Choroid plexus epithelial cell (primary cell): ENCODE results near the gene LY6G6D.
A peak's percentile ranks its signal among the peaks of the same experiment; 100 is the strongest.

Experiments used
- DNase-seq: peaks from one replicate; pipeline ENCODE4 v3.0.0-alpha.2; 2010; ENCODE audit warnings: low read depth
- H3K4me3 ChIP-seq: 2 replicates; pipeline ENCODE4 v1.5.1; 2011; ENCODE audit warnings: low read depth, mild to moderate bottlenecking, control low read depth, low read length, moderate library complexity
- CTCF ChIP-seq: conservative IDR thresholded peaks from 2 replicates; pipeline ENCODE4 v1.5.1; 2011; ENCODE audit warnings: low read depth, mild to moderate bottlenecking, control low read depth, inconsistent platforms, low read length, moderate library complexity

LY6G6D gene

DNA sequence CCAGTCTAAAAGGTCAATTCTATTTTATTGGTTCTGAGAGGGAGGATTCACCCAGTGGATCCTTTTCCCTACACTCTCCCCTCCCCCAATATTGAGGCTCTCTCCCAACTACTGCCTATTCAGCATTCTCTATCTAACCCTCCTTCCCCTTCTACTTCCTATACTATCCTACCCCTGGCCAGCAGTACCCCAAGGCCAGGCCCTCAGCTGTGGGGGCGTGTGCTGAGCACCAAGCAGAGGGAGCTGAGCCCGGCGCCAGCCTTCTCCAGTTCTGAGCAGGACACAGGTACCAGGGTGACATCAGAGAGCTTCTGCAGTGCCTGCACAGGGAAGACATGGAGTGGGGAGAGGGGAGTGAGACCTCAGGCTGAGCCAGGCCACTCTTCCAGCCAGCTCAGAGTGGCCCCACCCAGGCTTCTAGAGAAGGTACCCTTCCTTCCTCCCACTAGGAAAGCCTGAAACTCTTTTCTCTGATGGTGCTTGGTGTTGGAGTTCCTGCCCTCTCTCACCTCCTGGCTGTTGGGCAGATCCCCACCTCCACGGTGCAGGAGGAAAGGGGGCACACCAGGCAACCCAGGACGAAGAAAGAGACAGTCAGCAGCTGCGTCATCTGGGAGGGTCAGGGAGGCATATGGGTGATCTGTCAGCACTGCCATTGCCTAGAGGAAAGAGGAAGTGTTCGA, 12.0 kb downstream of the LY6G6D start:
- no peak for DNase-seq
- TF ChIP-seq CTCF, result no peak
- no peak overlapping the region for H3K4me3 ChIP-seq

DNA sequence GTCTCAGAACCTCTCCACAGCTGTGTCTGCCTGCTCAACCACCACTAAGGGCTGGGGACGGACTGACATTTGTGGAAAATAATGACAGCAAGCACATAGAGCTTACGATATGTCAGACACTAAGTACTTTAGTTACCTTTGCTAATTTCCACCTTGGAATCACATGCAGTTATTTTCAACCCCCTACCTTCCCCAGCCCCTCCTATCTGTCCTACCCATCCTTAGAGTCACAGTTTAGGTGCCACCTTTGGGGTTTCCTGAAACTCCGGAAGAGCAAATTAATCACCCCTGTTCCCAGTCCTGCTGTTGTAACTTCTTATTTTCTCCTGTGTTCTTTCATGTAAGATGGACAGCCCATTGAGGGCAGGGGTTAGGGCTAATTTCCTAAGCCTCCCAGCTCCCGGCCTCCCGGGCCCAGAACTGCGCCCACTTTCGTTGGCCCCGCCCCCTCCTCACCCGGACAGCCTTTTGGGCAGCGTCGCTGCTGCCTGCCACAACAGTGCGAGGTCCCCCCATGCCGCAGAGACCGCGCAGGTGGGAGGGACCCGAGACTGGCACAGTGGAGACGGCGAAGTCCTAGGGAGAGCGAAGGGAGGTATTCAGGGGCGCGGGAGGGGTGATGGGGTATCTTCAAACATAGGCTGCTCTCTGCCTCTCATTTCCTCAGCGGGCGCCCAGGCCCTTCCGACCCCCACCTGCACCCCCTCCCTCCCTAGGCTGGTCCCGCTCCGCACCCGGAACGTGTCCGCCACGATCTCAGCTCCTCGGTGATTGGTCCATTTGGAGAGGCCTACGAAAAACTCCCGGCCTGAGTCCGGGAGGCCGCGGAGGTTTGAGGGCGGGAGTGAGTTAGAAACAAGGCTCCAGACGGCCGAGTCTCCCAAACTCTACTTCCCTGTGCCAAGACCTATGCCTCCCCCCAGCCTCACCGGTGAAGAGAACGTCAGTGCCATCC, 12.8 kb downstream of the LY6G6D start:
- H3K4me3 ChIP-seq, result no peak overlapping the region
- no peak for TF ChIP-seq CTCF
- no peak for DNase-seq

- H3K4me3 ChIP-seq, result peak within 1 kb of the TSS; percentile 80
- TF ChIP-seq CTCF, result peak; percentile 52
- no peak for DNase-seq
These were observed 13.8 kb downstream of the LY6G6D start, which contains the start of gene DDAH2 for GRCh38 chr6:31728767-31729514. DDAH2 (minus strand) TSS chr6:31729299; CDS start chr6:31729161, 138 bp downstream.

DNA sequence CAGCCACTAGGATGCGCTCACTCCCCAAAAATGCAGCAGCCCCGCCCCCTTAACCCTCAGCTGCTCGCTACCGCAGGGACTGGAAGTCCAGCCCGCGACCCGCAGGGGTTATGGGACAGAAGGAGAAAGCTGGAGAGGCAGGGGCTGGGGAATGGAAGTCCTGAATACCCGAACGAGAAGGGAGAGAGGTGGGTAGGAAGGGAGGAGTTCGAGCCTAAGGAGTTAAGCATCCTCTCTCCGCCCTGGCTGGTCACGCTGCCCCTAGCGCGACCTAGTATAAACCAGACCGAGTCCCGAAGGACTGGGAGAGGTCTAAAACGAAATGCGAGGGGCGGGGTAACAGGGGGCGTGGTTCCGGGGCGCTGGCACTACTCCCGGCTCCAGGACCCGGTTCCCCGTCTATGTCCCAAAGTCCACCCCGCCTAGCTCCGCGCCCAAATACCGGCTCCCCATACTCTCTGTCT, 14.4 kb downstream of the LY6G6D start:
- TF ChIP-seq CTCF, result no peak
- peak; percentile 91 for DNase-seq
- H3K4me3 ChIP-seq, result peak overlapping the region; percentile 80

DNA sequence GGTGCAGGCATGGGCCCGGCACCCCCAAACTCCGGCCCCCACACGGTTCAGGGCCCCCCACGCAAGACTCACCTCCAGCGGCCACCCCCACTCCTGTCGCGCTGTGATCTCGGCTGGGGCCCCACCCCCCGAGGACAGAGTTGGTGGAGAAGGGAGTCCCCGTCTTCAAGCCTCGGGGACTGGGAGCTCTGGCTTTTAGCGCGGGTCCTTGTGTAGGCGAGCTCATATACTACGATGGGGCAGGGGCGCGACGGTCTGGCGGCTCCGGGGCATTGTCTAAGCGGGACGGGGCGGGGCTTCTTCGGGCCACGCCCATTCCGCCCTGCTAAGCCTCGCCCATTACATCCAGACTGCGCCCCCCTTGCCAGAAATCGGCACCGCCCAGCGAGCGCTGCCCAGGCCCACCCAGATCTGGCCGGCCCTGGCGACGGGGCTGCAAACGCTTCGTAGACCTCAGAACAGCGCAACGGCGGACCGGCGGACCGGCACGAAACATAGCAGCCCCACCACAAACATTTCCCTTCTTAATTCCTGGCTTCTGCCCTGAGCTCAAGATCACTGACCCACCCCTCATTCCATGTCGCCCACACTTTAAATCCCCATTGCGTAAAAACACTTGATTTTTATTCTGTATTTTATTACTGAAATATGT, 15.0 kb downstream of the LY6G6D start:
- TF ChIP-seq CTCF, result no peak
- DNase-seq, result peak; percentile 88
- peak overlapping the region; percentile 80 for H3K4me3 ChIP-seq

DNA sequence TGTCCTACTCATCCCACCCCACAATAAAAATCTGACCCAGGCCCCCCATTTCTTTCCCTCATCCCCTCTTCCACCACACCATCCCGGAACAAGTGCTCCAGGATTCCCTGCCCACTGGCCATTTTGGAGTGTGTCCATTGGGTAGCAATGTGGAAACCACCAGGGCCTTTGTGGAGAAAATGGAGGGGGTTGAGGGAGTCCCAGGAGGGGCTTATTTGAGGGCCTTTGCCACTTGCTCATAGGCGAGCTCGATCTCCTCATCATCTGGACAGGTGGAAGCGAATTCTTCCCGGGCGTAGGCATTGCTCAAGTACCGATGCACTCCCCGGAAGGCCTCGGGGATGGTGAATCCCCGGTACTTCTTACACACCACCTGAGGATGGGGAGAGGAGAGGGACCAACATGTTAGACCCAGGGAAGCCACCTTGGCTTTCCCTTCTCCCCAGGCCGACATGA, 15.5 kb downstream of the LY6G6D start:
- H3K4me3 ChIP-seq, result peak overlapping the region; percentile 80
- DNase-seq, result no peak
- no peak for TF ChIP-seq CTCF
